Upper lobe of left lung (tissue), 6 donors: ENCODE data around the gene RNLS. TPM values are rescaled to one million over a fixed set of nuclear protein-coding genes. Genes with fewer than 3 reads are reported as not detected.

ENCODE experiments used
- ATAC-seq, 2 donors: fragments of 200-7000 bp; cut with Tn5 transposase; one replicate each; pipeline ENCODE4 v1.9.1; 2022; ENCODE audit warnings: mild to moderate bottlenecking in 2 of 2, moderate library complexity in 2 of 2; ENCODE audit not compliant: low FRiP score in 2 of 2
- DNase-seq, 2 donors: peaks; one replicate each; pipeline ENCODE4 v3.0.0-alpha.2; 2019 to 2020
- H3K27ac ChIP-seq, 4 donors: fragments of 200-600 bp; sonication (generic); one replicate each; pipeline ENCODE4 v1.5.1; 2016 to 2019
- H3K27me3 ChIP-seq, 4 donors: fragments of 200-600 bp; sonication (generic); one replicate each; pipeline ENCODE4 v1.5.1; 2017 to 2019
- H3K36me3 ChIP-seq, 4 donors: fragments of 200-600 bp; sonication (generic); one replicate each; pipeline ENCODE4 v1.5.1; 2016 to 2019
- H3K4me1 ChIP-seq, 4 donors: fragments of 200-600 bp; sonication (generic); one replicate each; pipeline ENCODE4 v1.5.1; 2018 to 2019
- H3K4me3 ChIP-seq, 4 donors: fragments of 200-600 bp; sonication (generic); one replicate each; pipeline ENCODE4 v1.5.1; 2017 to 2019; ENCODE audit warnings: mild to moderate bottlenecking in 2 of 4, moderate library complexity in 1 of 4
- H3K9me3 ChIP-seq, 4 donors: fragments of 200-600 bp; sonication (generic); one replicate each; pipeline ENCODE4 v1.5.1; 2018 to 2019
- EP300 ChIP-seq, 4 donors: sonication (generic); formaldehyde crosslinking; IDR thresholded peaks; one replicate each; pipeline ENCODE4 v1.5.1; 2017; ENCODE audit warnings: antibody characterized with exemption in 4 of 4, control low read depth in 2 of 4
- POLR2A ChIP-seq, 4 donors: fragments of 450-650 bp; IDR thresholded peaks; one replicate each; pipeline ENCODE4 v1.5.1; 2016 to 2017; ENCODE audit warnings: antibody characterized with exemption in 4 of 4, mild to moderate bottlenecking in 2 of 4
- POLR2AphosphoS5 ChIP-seq, 2 donors: sonication (generic); formaldehyde crosslinking; IDR thresholded peaks; one replicate each; pipeline ENCODE4 v1.5.1; 2017; ENCODE audit warnings: antibody characterized with exemption in 2 of 2
- WGBS, 2 donors: methylation state at CpG; one replicate each; pipeline ENCODE4 v1.1.5; 2017 to 2018; 5-methylcytosine and 5-hydroxymethylcytosine counted together
- total RNA-seq, 6 donors: library from RNA; depleted of rRNA in 4 of 6; stranded (reverse); fragments of >200 nt in 4 of 6; gene quantifications; one replicate each; pipeline versions ENCODE4 v1.1.0 to v1.2.1, GENCODE V29; 2016 to 2021
- TF ChIP-seq, protein P1 (sequence below), 6 experiments: fragments of 450-650 bp in 4 of 6; fragments of 200-600 bp in 2 of 6; sonication (generic) in 2 of 6; IDR thresholded peaks; one replicate each; pipeline ENCODE4 v1.5.1; 2016 to 2019; ENCODE audit warnings: antibody characterized with exemption in 6 of 6
- donor health status: DM: no; HTN: no; CAD: no; lungs with moderate emphysema.
- donor health status: DM: no; HTN: yes; CAD: no; lungs with severe emphysema.

Gene RNLS
- total RNA-seq, 6 donors from 2014 or later: 5.0 to 27.1 (median 15.0) TPM

DNA sequence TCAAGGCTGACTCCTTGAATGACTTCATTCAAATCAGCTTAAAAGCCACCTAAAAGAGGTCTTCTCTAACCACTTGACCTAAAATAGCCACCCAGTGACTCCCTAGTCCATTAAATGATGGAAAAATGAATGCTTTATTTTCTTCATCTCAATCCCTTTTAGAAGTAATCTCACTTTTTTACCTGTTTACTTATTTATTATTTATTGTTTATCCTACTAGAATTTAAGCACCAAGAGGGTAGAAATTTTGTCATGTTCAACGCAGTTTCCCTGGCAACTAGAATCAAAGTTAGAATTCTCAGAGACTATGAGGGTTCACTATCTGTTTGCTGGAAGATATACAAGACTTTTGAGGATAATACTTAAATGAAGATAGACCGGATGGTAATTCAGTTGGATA, 3.3 kb upstream of the RNLS start, which contains the start of gene LIPJ:
LIPJ (plus strand) TSS at position 301 of the 400 bp plus-strand sequence. CDS start 3,926 bp downstream, outside the sequence.
- H3K4me3 ChIP-seq: no peak within 1 kb of the TSS
- 86 to 98% methylated on average over 2 of the region's 2 CpGs for WGBS, 2 donors
- no peaks in the 10 kb centered on the region for H3K9me3 ChIP-seq
- H3K4me1 ChIP-seq: peaks cover 0 to 7% (median 3%) of the 10 kb centered on the region in 4 donors
- no peaks in the 10 kb centered on the region for H3K36me3 ChIP-seq
- TF ChIP-seq EP300 (IDR thresholded peaks at IDR 0.05) (no peak), POLR2A (IDR thresholded peaks at IDR 0.05) (no peak), POLR2AphosphoS5 (IDR thresholded peaks at IDR 0.05) (no peak)
- TF ChIP-seq, protein P1, sequence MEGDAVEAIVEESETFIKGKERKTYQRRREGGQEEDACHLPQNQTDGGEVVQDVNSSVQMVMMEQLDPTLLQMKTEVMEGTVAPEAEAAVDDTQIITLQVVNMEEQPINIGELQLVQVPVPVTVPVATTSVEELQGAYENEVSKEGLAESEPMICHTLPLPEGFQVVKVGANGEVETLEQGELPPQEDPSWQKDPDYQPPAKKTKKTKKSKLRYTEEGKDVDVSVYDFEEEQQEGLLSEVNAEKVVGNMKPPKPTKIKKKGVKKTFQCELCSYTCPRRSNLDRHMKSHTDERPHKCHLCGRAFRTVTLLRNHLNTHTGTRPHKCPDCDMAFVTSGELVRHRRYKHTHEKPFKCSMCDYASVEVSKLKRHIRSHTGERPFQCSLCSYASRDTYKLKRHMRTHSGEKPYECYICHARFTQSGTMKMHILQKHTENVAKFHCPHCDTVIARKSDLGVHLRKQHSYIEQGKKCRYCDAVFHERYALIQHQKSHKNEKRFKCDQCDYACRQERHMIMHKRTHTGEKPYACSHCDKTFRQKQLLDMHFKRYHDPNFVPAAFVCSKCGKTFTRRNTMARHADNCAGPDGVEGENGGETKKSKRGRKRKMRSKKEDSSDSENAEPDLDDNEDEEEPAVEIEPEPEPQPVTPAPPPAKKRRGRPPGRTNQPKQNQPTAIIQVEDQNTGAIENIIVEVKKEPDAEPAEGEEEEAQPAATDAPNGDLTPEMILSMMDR (IDR thresholded peaks at IDR 0.05): no peak
- no peak for DNase-seq
- no peak within 1 kb of the TSS for H3K27ac ChIP-seq
- H3K27me3 ChIP-seq: no peaks in the 10 kb centered on the region
- ATAC-seq: no peak

DNA sequence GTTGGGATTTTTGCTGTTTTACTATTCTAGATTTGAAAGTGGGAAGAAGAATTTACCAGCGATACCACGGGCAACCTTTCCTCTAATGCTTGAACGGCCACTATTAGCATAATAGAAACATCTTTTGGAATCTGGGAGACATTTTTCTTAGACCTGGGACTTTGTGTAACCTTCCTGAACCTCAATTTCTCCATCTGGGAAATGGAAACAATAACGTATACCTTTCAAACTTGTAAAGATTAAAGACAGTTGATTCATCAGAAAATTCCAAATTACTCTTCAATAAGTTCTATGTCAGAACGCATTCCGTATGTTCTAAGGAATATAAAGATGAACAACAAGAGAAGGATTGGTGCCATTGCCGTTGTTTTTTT, 453 bp upstream of the RNLS start:
- no peak for DNase-seq
- H3K36me3 ChIP-seq: no peaks in the 10 kb centered on the region
- 58 to 63% methylated on average over 7 of the region's 7 CpGs for WGBS, 2 donors
- H3K9me3 ChIP-seq: no peaks in the 10 kb centered on the region
- H3K27me3 ChIP-seq: no peaks in the 10 kb centered on the region
- H3K4me3 ChIP-seq: peak overlapping the region; percentile 59 to 69 (median 64)
- H3K4me1 ChIP-seq: peaks cover 0 to 7% (median 3%) of the 10 kb centered on the region in 4 donors
- ATAC-seq: no peak
- TF ChIP-seq, protein P1 (IDR thresholded peaks at IDR 0.05): no peak
- TF ChIP-seq POLR2AphosphoS5 (IDR thresholded peaks at IDR 0.05) (no peak), EP300 (IDR thresholded peaks at IDR 0.05) (no peak), POLR2A (IDR thresholded peaks at IDR 0.05) (no peak)
- peak overlapping the region; percentile 88 to 96 (median 92) for H3K27ac ChIP-seq

DNA sequence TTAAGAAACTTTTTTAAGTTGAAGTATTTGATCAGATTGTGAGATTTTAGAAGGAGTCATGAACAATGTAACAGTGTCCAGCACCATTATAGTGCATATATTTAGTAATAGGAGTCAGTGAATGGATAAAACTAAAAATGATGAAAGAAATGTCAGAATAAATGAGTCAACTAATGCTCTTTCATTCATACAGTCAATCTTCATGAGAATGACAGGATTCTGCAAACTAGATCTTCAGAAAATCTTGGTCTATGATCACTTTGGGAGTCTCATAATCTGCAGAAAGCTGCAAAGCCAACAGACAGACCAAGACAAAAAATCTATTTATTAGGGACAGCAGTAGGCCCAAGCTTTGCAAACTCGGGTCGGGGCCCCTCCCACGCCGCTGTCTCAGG, 710 bp downstream of the RNLS start:
- peak overlapping the region; percentile 88 to 96 (median 92) for H3K27ac ChIP-seq

DNA sequence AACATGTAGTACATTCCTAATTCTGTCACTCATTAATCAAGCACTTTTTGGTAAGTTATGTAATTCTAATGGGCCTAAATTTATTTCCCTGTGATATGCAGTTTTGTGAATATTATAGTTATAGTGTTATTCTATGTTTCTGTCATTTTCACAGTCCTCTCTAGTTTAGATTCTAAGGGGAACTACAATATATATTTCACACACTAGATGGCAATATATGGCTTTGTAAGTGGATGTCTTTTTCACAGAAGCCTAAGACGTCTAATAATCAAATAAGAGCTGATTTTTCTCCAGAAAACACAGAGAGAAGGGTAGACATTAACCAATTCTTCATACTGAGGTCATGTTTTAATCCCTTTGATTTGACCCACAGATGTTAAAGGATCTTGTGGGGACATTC, 18.0 kb downstream of the RNLS start:
- H3K9me3 ChIP-seq: no peaks in the 10 kb centered on the region
- H3K27me3 ChIP-seq: no peaks in the 10 kb centered on the region
- no peak overlapping the region for H3K27ac ChIP-seq
- ATAC-seq (no peak), DNase-seq (no peak)
- no peak overlapping the region for H3K4me3 ChIP-seq
- TF ChIP-seq POLR2AphosphoS5 (IDR thresholded peaks at IDR 0.05): no peak
- TF ChIP-seq, protein P1 (IDR thresholded peaks at IDR 0.05): peak in 3 of 6 experiments; percentile 7 to 31 (median 27)
- no peak for TF ChIP-seq EP300 (IDR thresholded peaks at IDR 0.05)
- no peak for TF ChIP-seq POLR2A (IDR thresholded peaks at IDR 0.05)
- no peaks in the 10 kb centered on the region for H3K36me3 ChIP-seq
- 2 to 6% methylated on average over 1 of the region's 1 CpG for WGBS, 2 donors
- H3K4me1 ChIP-seq: no peaks in the 10 kb centered on the region

More for the DNA sequence above, 710 bp downstream of the RNLS start:
- H3K9me3 ChIP-seq: no peaks in the 10 kb centered on the region
- peaks cover 0 to 7% (median 3%) of the 10 kb centered on the region in 4 donors for H3K4me1 ChIP-seq
- ATAC-seq (no peak), DNase-seq (no peak)
- 3 to 16% methylated on average over 4 of the region's 4 CpGs for WGBS, 2 donors
- H3K4me3 ChIP-seq: peak overlapping the region; percentile 59 to 69 (median 64)
- TF ChIP-seq EP300 (IDR thresholded peaks at IDR 0.05) (no peak), POLR2A (IDR thresholded peaks at IDR 0.05) (no peak), POLR2AphosphoS5 (IDR thresholded peaks at IDR 0.05) (no peak)
- TF ChIP-seq, protein P1 (IDR thresholded peaks at IDR 0.05): no peak
- H3K36me3 ChIP-seq: no peaks in the 10 kb centered on the region
- no peaks in the 10 kb centered on the region for H3K27me3 ChIP-seq

GRCh38 chr10:88562152-88562551, 21.0 kb downstream of the RNLS start:
- H3K4me1 ChIP-seq: no peaks in the 10 kb centered on the region
- TF ChIP-seq EP300 (IDR thresholded peaks at IDR 0.05) (no peak), POLR2AphosphoS5 (IDR thresholded peaks at IDR 0.05) (no peak), POLR2A (IDR thresholded peaks at IDR 0.05) (no peak)
- TF ChIP-seq, protein P1 (IDR thresholded peaks at IDR 0.05): no peak
- ATAC-seq: no peak
- no peaks in the 10 kb centered on the region for H3K9me3 ChIP-seq
- DNase-seq: no peak
- no peak overlapping the region for H3K4me3 ChIP-seq
- 94% methylated on average over 1 of the region's 1 CpG for WGBS, 2 donors
- no peaks in the 10 kb centered on the region for H3K27me3 ChIP-seq
- H3K27ac ChIP-seq: no peak overlapping the region
- H3K36me3 ChIP-seq: no peaks in the 10 kb centered on the region
